Measurements from ENCODE around the gene GP9.

Gene GP9

GRCh38 chr3:129051871-129052340, 8.7 kb upstream of the GP9 start:
- Histone ChIP-seq H3K27me3 (ENCODE audit: control insufficient read depth in 1 of 2, insufficient read depth in 2 of 2, low read length in 2 of 2) (no peaks in the 10 kb centered on the region), H3K36me3 (ENCODE audit: control insufficient read depth in 2 of 2, insufficient read depth in 2 of 2, low read length in 2 of 2) (no peaks in the 10 kb centered on the region), H3K4me3 (ENCODE audit: low read length in 2 of 2) (peak overlapping the region in 1 of 2 donors; percentile 8), H3K9me3 (ENCODE audit: control insufficient read depth in 2 of 2, low read length in 2 of 2) (peaks cover 0 to 11% of the 10 kb centered on the region in 2 donors), H3K9ac (ENCODE audit: low read length in 2 of 2) (peak overlapping the region in 1 of 2 donors; percentile 36), H3K4me1 (ENCODE audit: control insufficient read depth, insufficient read depth, low read length) (peaks cover 41% of the 10 kb centered on the region), H3K27ac (ENCODE audit: low read length) (peak overlapping the region; percentile 49)

- peaks cover 41% of the 10 kb centered on the region for H3K4me1 ChIP-seq (ENCODE audit: control insufficient read depth, insufficient read depth, low read length)
- H3K9me3 ChIP-seq (ENCODE audit: control insufficient read depth in 2 of 2, low read length in 2 of 2): peaks cover 0 to 6% of the 10 kb centered on the region in 2 donors
- no peaks in the 10 kb centered on the region for H3K27me3 ChIP-seq (ENCODE audit: control insufficient read depth in 1 of 2, insufficient read depth in 2 of 2, low read length in 2 of 2)
- no peak overlapping the region for H3K4me3 ChIP-seq (ENCODE audit: low read length in 2 of 2)
- peak overlapping the region; percentile 69 for H3K27ac ChIP-seq (ENCODE audit: low read length)
- H3K9ac ChIP-seq (ENCODE audit: low read length in 2 of 2): peak overlapping the region in 1 of 2 donors; percentile 18
- H3K36me3 ChIP-seq (ENCODE audit: control insufficient read depth in 2 of 2, insufficient read depth in 2 of 2, low read length in 2 of 2): no peaks in the 10 kb centered on the region
Observed at GRCh38 chr3:129052675-129053074, 7.9 kb upstream of the GP9 start.

- Histone ChIP-seq H3K36me3 (ENCODE audit: control insufficient read depth in 2 of 2, insufficient read depth in 2 of 2, low read length in 2 of 2) (no peaks in the 10 kb centered on the region), H3K27me3 (ENCODE audit: control insufficient read depth in 1 of 2, insufficient read depth in 2 of 2, low read length in 2 of 2) (no peaks in the 10 kb centered on the region), H3K4me3 (ENCODE audit: low read length in 2 of 2) (no peak overlapping the region), H3K9me3 (ENCODE audit: control insufficient read depth in 2 of 2, low read length in 2 of 2) (no peaks in the 10 kb centered on the region), H3K27ac (ENCODE audit: low read length) (no peak overlapping the region), H3K4me1 (ENCODE audit: control insufficient read depth, insufficient read depth, low read length) (peaks cover 57% of the 10 kb centered on the region), H3K9ac (ENCODE audit: low read length in 2 of 2) (no peak overlapping the region)
Observed at GRCh38 chr3:129054605-129055104, 5.9 kb upstream of the GP9 start.

- H3K9ac ChIP-seq (ENCODE audit: low read length in 2 of 2): no peak overlapping the region
- H3K36me3 ChIP-seq (ENCODE audit: control insufficient read depth in 2 of 2, insufficient read depth in 2 of 2, low read length in 2 of 2): no peaks in the 10 kb centered on the region
- peak overlapping the region; percentile 31 for H3K27ac ChIP-seq (ENCODE audit: low read length)
- H3K4me1 ChIP-seq (ENCODE audit: control insufficient read depth, insufficient read depth, low read length): peaks cover 60% of the 10 kb centered on the region
- H3K9me3 ChIP-seq (ENCODE audit: control insufficient read depth in 2 of 2, low read length in 2 of 2): no peaks in the 10 kb centered on the region
- no peaks in the 10 kb centered on the region for H3K27me3 ChIP-seq (ENCODE audit: control insufficient read depth in 1 of 2, insufficient read depth in 2 of 2, low read length in 2 of 2)
- no peak overlapping the region for H3K4me3 ChIP-seq (ENCODE audit: low read length in 2 of 2)
Observed at GRCh38 chr3:129056451-129057173, 4.0 kb upstream of the GP9 start.

GRCh38 chr3:129057249-129057648, 3.3 kb upstream of the GP9 start:
- Histone ChIP-seq H3K9ac (ENCODE audit: low read length in 2 of 2) (no peak overlapping the region), H3K4me1 (ENCODE audit: control insufficient read depth, insufficient read depth, low read length) (peaks cover 60% of the 10 kb centered on the region), H3K36me3 (ENCODE audit: control insufficient read depth in 2 of 2, insufficient read depth in 2 of 2, low read length in 2 of 2) (no peaks in the 10 kb centered on the region), H3K27ac (ENCODE audit: low read length) (peak overlapping the region; percentile 31), H3K4me3 (ENCODE audit: low read length in 2 of 2) (no peak overlapping the region), H3K27me3 (ENCODE audit: control insufficient read depth in 1 of 2, insufficient read depth in 2 of 2, low read length in 2 of 2) (no peaks in the 10 kb centered on the region), H3K9me3 (ENCODE audit: control insufficient read depth in 2 of 2, low read length in 2 of 2) (no peaks in the 10 kb centered on the region)

DNA sequence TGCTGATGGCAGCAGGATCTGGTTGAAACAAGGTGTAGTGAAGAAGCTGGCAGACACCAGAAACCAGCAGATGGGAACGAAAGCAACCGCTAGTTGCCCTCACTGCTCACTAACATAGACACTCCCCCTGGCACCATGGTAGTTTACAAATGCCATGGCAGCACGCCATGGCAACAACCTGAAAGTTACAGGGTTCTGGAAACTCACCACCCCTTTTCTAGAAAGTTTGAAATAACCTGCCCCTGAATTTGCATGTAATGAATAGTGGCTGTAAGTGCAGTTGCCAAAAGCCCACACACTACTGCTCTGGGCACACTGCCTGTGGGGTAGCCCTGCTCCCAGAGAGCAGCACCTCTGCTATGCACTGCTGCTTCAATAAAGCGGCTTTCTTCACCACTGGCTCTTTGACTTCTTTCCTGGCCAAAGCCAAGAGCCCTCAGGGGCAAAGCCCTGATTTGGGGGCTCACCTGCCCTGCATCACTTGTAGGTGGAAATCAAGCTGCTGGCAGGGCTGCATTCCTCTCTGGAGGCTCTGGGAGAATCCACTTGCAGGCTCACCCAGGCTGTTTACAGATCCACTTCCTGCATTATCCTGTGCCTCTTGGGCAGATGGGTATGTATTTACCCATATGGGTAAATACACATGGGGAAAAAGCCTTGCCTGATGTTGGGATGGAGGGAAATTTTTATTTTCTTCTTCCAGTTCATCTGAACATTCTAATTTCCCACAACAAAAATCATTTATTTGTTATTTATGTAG, 2.0 kb upstream of the GP9 start:
- Histone ChIP-seq H3K36me3 (ENCODE audit: control insufficient read depth in 2 of 2, insufficient read depth in 2 of 2, low read length in 2 of 2) (no peaks in the 10 kb centered on the region), H3K4me3 (ENCODE audit: low read length in 2 of 2) (peak overlapping the region in 1 of 2 donors; percentile 35), H3K27me3 (ENCODE audit: control insufficient read depth in 1 of 2, insufficient read depth in 2 of 2, low read length in 2 of 2) (no peaks in the 10 kb centered on the region), H3K9ac (ENCODE audit: low read length in 2 of 2) (no peak overlapping the region), H3K9me3 (ENCODE audit: control insufficient read depth in 2 of 2, low read length in 2 of 2) (no peaks in the 10 kb centered on the region), H3K4me1 (ENCODE audit: control insufficient read depth, insufficient read depth, low read length) (peaks cover 51% of the 10 kb centered on the region), H3K27ac (ENCODE audit: low read length) (peak overlapping the region; percentile 53)

GRCh38 chr3:129059311-129059958, 1.1 kb upstream of the GP9 start:
- Histone ChIP-seq H3K9ac (ENCODE audit: low read length in 2 of 2) (no peak overlapping the region), H3K4me3 (ENCODE audit: low read length in 2 of 2) (no peak overlapping the region), H3K36me3 (ENCODE audit: control insufficient read depth in 2 of 2, insufficient read depth in 2 of 2, low read length in 2 of 2) (no peaks in the 10 kb centered on the region), H3K27me3 (ENCODE audit: control insufficient read depth in 1 of 2, insufficient read depth in 2 of 2, low read length in 2 of 2) (no peaks in the 10 kb centered on the region), H3K9me3 (ENCODE audit: control insufficient read depth in 2 of 2, low read length in 2 of 2) (no peaks in the 10 kb centered on the region), H3K4me1 (ENCODE audit: control insufficient read depth, insufficient read depth, low read length) (peaks cover 48% of the 10 kb centered on the region), H3K27ac (ENCODE audit: low read length) (peak overlapping the region; percentile 24)

DNA sequence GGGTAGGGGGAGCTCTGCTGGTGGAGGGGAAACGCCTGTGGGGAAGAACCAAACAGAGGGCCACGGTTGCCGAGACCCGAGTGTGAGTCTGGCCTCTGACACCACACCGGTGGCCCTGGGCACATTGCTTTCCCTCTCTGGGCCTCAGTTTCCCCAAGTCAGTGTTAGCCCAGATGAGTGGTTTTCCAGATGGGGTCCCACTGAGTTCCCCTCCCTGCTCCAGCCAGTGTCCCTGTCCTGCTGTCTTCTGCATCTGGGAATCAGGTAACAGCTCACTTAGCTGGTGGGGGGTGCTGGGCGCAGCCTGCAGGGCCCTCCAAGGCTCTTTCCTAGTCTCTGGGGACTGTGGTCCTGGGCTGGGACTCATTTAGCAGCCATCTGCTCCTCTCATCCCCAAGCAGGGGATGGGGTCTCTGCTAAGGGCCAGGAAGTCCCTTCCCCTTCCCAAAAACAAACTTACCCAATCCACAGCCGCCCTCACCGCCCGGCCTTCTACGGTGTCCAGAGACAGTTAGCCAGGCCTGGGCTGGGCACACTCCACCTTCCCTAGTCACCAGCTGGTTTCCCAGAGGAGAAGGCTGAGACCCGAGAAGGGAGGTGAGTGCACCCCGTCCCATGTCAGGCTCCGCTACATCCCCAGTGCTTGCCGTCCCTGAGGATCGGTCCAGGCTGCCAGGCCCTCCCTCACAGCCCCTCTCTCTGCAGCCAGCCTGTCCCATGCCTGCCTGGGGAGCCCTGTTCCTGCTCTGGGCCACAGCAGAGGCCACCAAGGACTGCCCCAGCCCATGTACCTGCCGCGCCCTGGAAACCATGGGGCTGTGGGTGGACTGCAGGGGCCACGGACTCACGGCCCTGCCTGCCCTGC, 676 bp downstream of the GP9 start:
- H3K4me1 ChIP-seq (ENCODE audit: control insufficient read depth, insufficient read depth, low read length): peaks cover 39% of the 10 kb centered on the region
- H3K36me3 ChIP-seq (ENCODE audit: control insufficient read depth in 2 of 2, insufficient read depth in 2 of 2, low read length in 2 of 2): no peaks in the 10 kb centered on the region
- no peak overlapping the region for H3K27ac ChIP-seq (ENCODE audit: low read length)
- no peaks in the 10 kb centered on the region for H3K9me3 ChIP-seq (ENCODE audit: control insufficient read depth in 2 of 2, low read length in 2 of 2)
- H3K27me3 ChIP-seq (ENCODE audit: control insufficient read depth in 1 of 2, insufficient read depth in 2 of 2, low read length in 2 of 2): no peaks in the 10 kb centered on the region
- no peak overlapping the region for H3K9ac ChIP-seq (ENCODE audit: low read length in 2 of 2)
- no peak overlapping the region for H3K4me3 ChIP-seq (ENCODE audit: low read length in 2 of 2)

DNA sequence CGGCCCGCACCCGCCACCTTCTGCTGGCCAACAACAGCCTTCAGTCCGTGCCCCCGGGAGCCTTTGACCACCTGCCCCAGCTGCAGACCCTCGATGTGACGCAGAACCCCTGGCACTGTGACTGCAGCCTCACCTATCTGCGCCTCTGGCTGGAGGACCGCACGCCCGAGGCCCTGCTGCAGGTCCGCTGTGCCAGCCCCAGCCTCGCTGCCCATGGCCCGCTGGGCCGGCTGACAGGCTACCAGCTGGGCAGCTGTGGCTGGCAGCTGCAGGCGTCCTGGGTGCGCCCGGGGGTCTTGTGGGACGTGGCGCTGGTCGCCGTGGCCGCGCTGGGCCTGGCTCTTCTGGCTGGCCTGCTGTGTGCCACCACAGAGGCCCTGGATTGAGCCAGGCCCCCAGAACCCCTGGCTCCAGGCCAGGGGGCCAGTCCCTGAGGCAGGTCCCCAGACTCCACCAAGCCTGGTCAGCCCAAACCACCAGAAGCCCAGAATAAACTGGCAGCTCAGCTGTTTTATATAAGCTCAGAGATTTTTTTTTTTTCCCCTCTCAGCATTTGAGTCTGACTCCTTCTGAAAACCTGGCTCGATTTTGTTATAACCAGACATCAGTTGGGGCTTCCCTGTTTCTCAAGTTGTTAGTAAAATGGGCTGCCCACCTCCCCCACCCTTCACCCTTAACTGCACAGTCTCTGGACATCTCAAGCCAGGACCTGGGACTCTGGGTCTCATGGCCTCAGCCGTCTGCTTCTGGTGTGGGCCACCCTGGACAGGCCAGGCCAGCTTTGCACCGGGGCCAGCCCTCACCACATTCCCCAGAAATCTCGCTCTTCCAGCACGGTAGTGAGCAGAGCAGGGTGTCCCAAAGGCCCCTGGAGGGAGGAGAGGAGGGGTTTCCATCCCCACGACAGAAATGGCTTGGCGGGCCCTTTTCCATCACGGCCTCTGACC, 1.6 kb downstream of the GP9 start:
- Histone ChIP-seq H3K27ac (ENCODE audit: low read length) (no peak overlapping the region), H3K9ac (ENCODE audit: low read length in 2 of 2) (no peak overlapping the region), H3K4me3 (ENCODE audit: low read length in 2 of 2) (no peak overlapping the region), H3K36me3 (ENCODE audit: control insufficient read depth in 2 of 2, insufficient read depth in 2 of 2, low read length in 2 of 2) (no peaks in the 10 kb centered on the region), H3K27me3 (ENCODE audit: control insufficient read depth in 1 of 2, insufficient read depth in 2 of 2, low read length in 2 of 2) (no peaks in the 10 kb centered on the region), H3K9me3 (ENCODE audit: control insufficient read depth in 2 of 2, low read length in 2 of 2) (no peaks in the 10 kb centered on the region), H3K4me1 (ENCODE audit: control insufficient read depth, insufficient read depth, low read length) (peaks cover 32% of the 10 kb centered on the region)
